Trophoblast cell (in vitro differentiated cells and primary cell): ENCODE measurements around the gene LLPH.

Experiments used
- DNase-seq, 2 donors: peaks; one replicate each; pipeline ENCODE4 v3.0.0-alpha.2; 2016
- H2AFZ ChIP-seq: 2 replicates; pipeline ENCODE4 v1.6.1; 2013; ENCODE audit warnings: low read length, moderate library complexity, mild to moderate bottlenecking; ENCODE audit not compliant: insufficient read depth, poor library complexity
- H2AK5ac ChIP-seq: 2 replicates; pipeline ENCODE4 v1.6.1; 2013; ENCODE audit warnings: mild to moderate bottlenecking, low read length
- H2BK120ac ChIP-seq: 2 replicates; pipeline ENCODE4 v1.6.1; 2013; ENCODE audit warnings: low read length, mild to moderate bottlenecking, moderate library complexity; ENCODE audit not compliant: insufficient read depth, poor library complexity
- H2BK12ac ChIP-seq: 2 replicates; pipeline ENCODE4 v1.6.1; 2013; ENCODE audit warnings: mild to moderate bottlenecking, low read length, moderate library complexity
- H2BK5ac ChIP-seq: 2 replicates; pipeline ENCODE4 v1.6.1; 2013; ENCODE audit warnings: low read length, low read depth, moderate library complexity, mild to moderate bottlenecking; ENCODE audit not compliant: poor library complexity
- H3K14ac ChIP-seq: 2 replicates; pipeline ENCODE4 v1.6.1; 2013; ENCODE audit warnings: mild to moderate bottlenecking, low read length
- H3K18ac ChIP-seq: 2 replicates; pipeline ENCODE4 v1.6.1; 2013; ENCODE audit warnings: mild to moderate bottlenecking, low read length
- H3K23ac ChIP-seq: 2 replicates; pipeline ENCODE4 v1.6.1; 2013; ENCODE audit warnings: low read length
- H3K27ac ChIP-seq: 2 replicates; pipeline ENCODE4 v1.5.1; 2013; ENCODE audit warnings: low read depth, mild to moderate bottlenecking, inconsistent platforms, low read length, moderate library complexity
- H3K27me3 ChIP-seq: 2 replicates; pipeline ENCODE4 v1.6.1; 2013; ENCODE audit warnings: inconsistent platforms, mild to moderate bottlenecking, low read length, moderate library complexity; ENCODE audit not compliant: insufficient read depth
- H3K36me3 ChIP-seq, 2 experiments: 1 replicate in 1 of 2; 2 replicates in 1 of 2; pipeline ENCODE4 v1.6.1; 2013; ENCODE audit warnings: low read length in 2 of 2, mild to moderate bottlenecking in 2 of 2, moderate library complexity in 1 of 2; ENCODE audit not compliant: insufficient read depth in 2 of 2, control insufficient read depth in 1 of 2
- H3K4ac ChIP-seq: 2 replicates; pipeline ENCODE4 v1.6.1; 2013; ENCODE audit warnings: low read depth, mild to moderate bottlenecking, low read length, moderate library complexity
- H3K4me1 ChIP-seq, 2 experiments: 1 replicate in 1 of 2; 2 replicates in 1 of 2; pipeline ENCODE4 v1.6.1; 2013; ENCODE audit warnings: low read length in 2 of 2, mild to moderate bottlenecking in 2 of 2, moderate library complexity in 1 of 2; ENCODE audit not compliant: insufficient read depth in 2 of 2, control insufficient read depth in 1 of 2
- H3K4me2 ChIP-seq: 2 replicates; pipeline ENCODE4 v1.6.1; 2013; ENCODE audit warnings: inconsistent platforms, mild to moderate bottlenecking, low read length, moderate library complexity
- H3K4me3 ChIP-seq: 2 replicates; pipeline ENCODE4 v1.5.1; 2013; ENCODE audit warnings: mild to moderate bottlenecking, low read depth, low read length, inconsistent platforms
- H3K79me1 ChIP-seq: one replicate; pipeline ENCODE4 v1.6.1; 2013; ENCODE audit warnings: low read length
- H3K79me2 ChIP-seq: 2 replicates; pipeline ENCODE4 v1.6.1; 2013; ENCODE audit warnings: low read length, mild to moderate bottlenecking; ENCODE audit not compliant: control insufficient read depth, insufficient read depth, poor library complexity
- H3K9ac ChIP-seq: 2 replicates; pipeline ENCODE4 v1.6.1; 2013; ENCODE audit warnings: mild to moderate bottlenecking, low read length
- H3K9me3 ChIP-seq: 2 replicates; pipeline ENCODE4 v1.6.1; 2013; ENCODE audit warnings: low read depth, mild to moderate bottlenecking, control low read depth, inconsistent platforms, low read length; ENCODE audit not compliant: insufficient read depth
- H4K12ac ChIP-seq: 2 replicates; pipeline ENCODE4 v1.6.1; 2013; ENCODE audit warnings: low read depth, mild to moderate bottlenecking, low read length, moderate library complexity
- H4K8ac ChIP-seq: 2 replicates; pipeline ENCODE4 v1.6.1; 2013; ENCODE audit warnings: low read depth, mild to moderate bottlenecking, low read length, moderate library complexity
- H4K91ac ChIP-seq: one replicate; pipeline ENCODE4 v1.6.1; 2013; ENCODE audit warnings: low read depth, mild to moderate bottlenecking, low read length, moderate library complexity
- WGBS: extraction: QIAGEN DNeasy Blood & Tissue Kit; methylation state at CpG from one replicate; pipeline ENCODE4 v1.1.7; 2013; ENCODE audit warnings: missing lambda C conversion rate; ENCODE audit not compliant: insufficient read length, insufficient coverage; ENCODE audit errors: extremely low coverage; 5-methylcytosine and 5-hydroxymethylcytosine counted together

The LLPH gene

GRCh38 chr12:66132408-66132807 is 1.9 kb upstream of the LLPH start:
- no peak overlapping the region for H3K4ac ChIP-seq
- peak overlapping the region; percentile 58 for H2BK5ac ChIP-seq
- H3K18ac ChIP-seq: no peak overlapping the region
- H2AFZ ChIP-seq: no peak overlapping the region
- no peak overlapping the region for H2BK120ac ChIP-seq
- no peaks in the 10 kb centered on the region for H3K27me3 ChIP-seq
- no peak overlapping the region for H4K91ac ChIP-seq
- H3K4me1 ChIP-seq: peaks cover 0 to 7% of the 10 kb centered on the region in 2 experiments
- peaks cover 7% of the 10 kb centered on the region for H3K79me2 ChIP-seq
- H3K14ac ChIP-seq: no peak overlapping the region
- no peak overlapping the region for H3K4me3 ChIP-seq
- H3K4me2 ChIP-seq: peak overlapping the region; percentile 44
- H3K36me3 ChIP-seq: peaks cover 2% of the 10 kb centered on the region in 2 experiments
- H2AK5ac ChIP-seq: no peak overlapping the region
- peaks cover 10% of the 10 kb centered on the region for H3K79me1 ChIP-seq
- H3K27ac ChIP-seq: peak overlapping the region; percentile 71
- no peak overlapping the region for H4K12ac ChIP-seq
- no peak overlapping the region for H2BK12ac ChIP-seq
- DNase-seq: no peak
- no peaks in the 10 kb centered on the region for H3K9me3 ChIP-seq
- H4K8ac ChIP-seq: no peak overlapping the region
- H3K23ac ChIP-seq: no peak overlapping the region
- no peak overlapping the region for H3K9ac ChIP-seq

GRCh38 chr12:66131067-66131688 is 628 bp upstream of the LLPH start:
- Histone ChIP-seq H4K12ac (no peak overlapping the region), H3K4ac (no peak overlapping the region), H2BK120ac (peak overlapping the region; percentile 56), H3K4me1 (peaks cover 0 to 7% of the 10 kb centered on the region in 2 experiments), H4K91ac (peak overlapping the region; percentile 67), H3K18ac (peak overlapping the region; percentile 60), H3K79me2 (peaks cover 7% of the 10 kb centered on the region), H3K36me3 (peaks cover 3 to 6% of the 10 kb centered on the region in 2 experiments), H3K4me2 (peak overlapping the region; percentile 76), H3K23ac (no peak overlapping the region), H3K9me3 (no peaks in the 10 kb centered on the region), H3K9ac (peak overlapping the region; percentile 78), H3K4me3 (peak overlapping the region; percentile 81), H3K27me3 (no peaks in the 10 kb centered on the region), H3K14ac (peak overlapping the region; percentile 53), H2BK5ac (no peak overlapping the region), H2BK12ac (no peak overlapping the region), H4K8ac (peak overlapping the region; percentile 84), H2AK5ac (no peak overlapping the region), H2AFZ (peak overlapping the region; percentile 69), H3K27ac (peak overlapping the region; percentile 22), H3K79me1 (peaks cover 10% of the 10 kb centered on the region)
- no CpG with 5 or more reads among the region's 11 CpGs for WGBS
- peak in 1 of 2 donors; percentile 5 for DNase-seq

- Histone ChIP-seq H3K9ac (peak overlapping the region; percentile 67), H3K18ac (no peak overlapping the region), H3K4me3 (peak overlapping the region; percentile 81), H2AFZ (peak overlapping the region; percentile 48), H2BK120ac (no peak overlapping the region), H3K4me2 (peak overlapping the region; percentile 76), H2BK12ac (no peak overlapping the region), H4K12ac (peak overlapping the region; percentile 73), H3K79me2 (peaks cover 7% of the 10 kb centered on the region), H3K27ac (no peak overlapping the region), H3K23ac (no peak overlapping the region), H3K4me1 (peaks cover 0 to 7% of the 10 kb centered on the region in 2 experiments), H3K4ac (peak overlapping the region; percentile 38), H4K8ac (peak overlapping the region; percentile 85), H3K27me3 (no peaks in the 10 kb centered on the region), H3K79me1 (peaks cover 10% of the 10 kb centered on the region), H3K14ac (peak overlapping the region; percentile 20), H2BK5ac (no peak overlapping the region), H3K36me3 (peaks cover 3 to 7% of the 10 kb centered on the region in 2 experiments), H3K9me3 (no peaks in the 10 kb centered on the region), H4K91ac (peak overlapping the region; percentile 66), H2AK5ac (peak overlapping the region; percentile 11)
- no CpG with 5 or more reads among the region's 8 CpGs for WGBS
- peak; percentile 7 to 49 for DNase-seq
These were observed 650 bp downstream of the LLPH start for GRCh38 chr12:66129934-66130266.

GRCh38 chr12:66127650-66128049 is 2.9 kb downstream of the LLPH start:
- H3K9me3 ChIP-seq: no peaks in the 10 kb centered on the region
- H3K23ac ChIP-seq: no peak overlapping the region
- WGBS: no CpG with 5 or more reads among the region's 1 CpG
- H3K9ac ChIP-seq: no peak overlapping the region
- H3K27ac ChIP-seq: no peak overlapping the region
- H3K4ac ChIP-seq: no peak overlapping the region
- H4K8ac ChIP-seq: no peak overlapping the region
- peaks cover 0 to 3% of the 10 kb centered on the region in 2 experiments for H3K4me1 ChIP-seq
- H2AFZ ChIP-seq: no peak overlapping the region
- no peak overlapping the region for H2BK12ac ChIP-seq
- no peak overlapping the region for H3K18ac ChIP-seq
- peaks cover 8% of the 10 kb centered on the region for H3K79me1 ChIP-seq
- H2AK5ac ChIP-seq: no peak overlapping the region
- no peak overlapping the region for H3K4me2 ChIP-seq
- H4K12ac ChIP-seq: no peak overlapping the region
- peaks cover 9 to 14% of the 10 kb centered on the region in 2 experiments for H3K36me3 ChIP-seq
- H3K79me2 ChIP-seq: peaks cover 7% of the 10 kb centered on the region
- H2BK5ac ChIP-seq: no peak overlapping the region
- no peak overlapping the region for H4K91ac ChIP-seq
- no peak overlapping the region for H3K14ac ChIP-seq
- H3K27me3 ChIP-seq: no peaks in the 10 kb centered on the region
- no peak overlapping the region for H2BK120ac ChIP-seq
- no peak for DNase-seq
- no peak overlapping the region for H3K4me3 ChIP-seq
